ENCODE measurements around the gene GPR137. TPM values are rescaled to one million over a fixed set of nuclear protein-coding genes. Genes with fewer than 3 reads are reported as not detected.

GPR137 gene
- total and polyA plus RNA-seq, 9 of the 15 experiments (the other 6 are each of a cell fraction or from before 2014, with no cell fraction given), result 0.32 to 26.7 (median 10.7) TPM

DNA sequence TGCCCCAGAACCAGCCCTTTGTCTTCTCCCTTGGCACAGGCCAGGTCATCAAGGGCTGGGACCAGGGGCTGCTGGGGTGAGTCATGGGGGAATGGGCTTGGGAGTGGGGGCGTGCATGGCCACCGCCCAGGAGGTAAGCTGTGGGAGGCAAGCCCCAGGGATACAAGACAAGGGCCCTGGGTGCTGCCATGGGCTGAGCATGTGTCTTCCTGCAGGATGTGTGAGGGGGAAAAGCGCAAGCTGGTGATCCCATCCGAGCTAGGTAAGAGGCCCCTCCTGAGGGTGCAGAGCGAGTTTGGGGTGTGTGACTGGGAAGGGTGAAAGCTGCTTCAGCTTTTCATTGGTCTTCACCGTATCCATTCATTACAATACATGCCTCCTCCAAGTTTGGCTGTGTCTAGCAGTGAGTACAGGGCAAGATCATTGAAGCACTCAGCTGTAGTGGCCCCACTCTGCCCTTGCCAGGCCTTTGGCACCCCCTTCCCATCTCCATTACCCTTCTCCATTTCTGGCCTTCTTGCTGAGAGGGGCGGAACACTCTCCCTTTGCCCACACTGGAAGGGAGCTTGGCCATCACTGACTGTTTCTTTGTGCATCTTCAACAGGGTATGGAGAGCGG, 42.3 kb upstream of the GPR137 start:
- Histone ChIP-seq H3K9me1 (ENCODE audit: control insufficient read depth, insufficient read depth, low read length) (no peaks in the 10 kb centered on the region), H3K9ac (ENCODE audit: insufficient read depth in 1 of 2, low read depth in 2 of 2, low read length in 2 of 2) (peak overlapping the region; percentile 91 to 97), H3K79me2 (ENCODE audit: control insufficient read depth, insufficient read depth, low read length) (peaks cover 60% of the 10 kb centered on the region), H3K27me3 (ENCODE audit: control insufficient read depth in 2 of 2, insufficient read depth in 2 of 2, low read length in 2 of 2) (no peaks in the 10 kb centered on the region), H4K20me1 (replicated peaks; ENCODE audit: control insufficient read depth, insufficient read depth, low read length) (0 out of 2 replicates have a peak, but pooled peaks cover 3% of the 10 kb centered on the region), H3K4me2 (ENCODE audit: insufficient read depth, low read length) (peak overlapping the region; percentile 92), H2AFZ (ENCODE audit: low read depth, low read length) (no peak overlapping the region), H3K4me3 (peak overlapping the region; percentile 99; the same call in 1 of the 2 replicates), H3K4me1 (replicated peaks in 1 of 2; ENCODE audit: control insufficient read depth in 2 of 2, insufficient read depth in 2 of 2, low read length in 2 of 2) (peaks cover 34 to 79% of the 10 kb centered on the region in 2 experiments), H3K27ac (ENCODE audit: extremely low read depth, low read depth, low read length) (peak overlapping the region; percentile 95), H3K9me3 (replicated peaks; ENCODE audit: control insufficient read depth, insufficient read depth, low read depth, low read length) (no peaks in the 10 kb centered on the region), H3K36me3 (ENCODE audit: control insufficient read depth, insufficient read depth, low read length) (peaks cover 57% of the 10 kb centered on the region)
- WGBS (ENCODE audit: insufficient coverage, low coverage, missing lambda C conversion rate), result 67% methylated on average over 8 of the region's 8 CpGs
- POLR2A ChIA-PET, result interaction anchor here (0.7 to 7.8 kb wide), 13 partner anchors 8 to 135 kb away, joined by 3 to 58 read pairs (median 3); partner anchors contain the start of genes NUDT22, PLCB3 and TRPT1
- no TSS peak for BruUV-seq (replicated peaks)
- intact Hi-C loops (cut with micrococcal nuclease), result loop anchor here (10.0 kb wide), 1 partner anchor 61 kb away; the partner anchor contains the start of genes CATSPERZ and ESRRA
- CTCF ChIA-PET (ENCODE audit: low intra/inter-chr PET ratio), result no interaction called here
- in situ Hi-C loops (cut with MboI), result no loop called here
- FAIRE-seq (no peak), DNase-seq (ENCODE audit: extremely low read depth in 1 of 4, low spot score in 3 of 4) (peak in 1 of 4 experiments; percentile 51), ATAC-seq (no peak)
- TF ChIP-seq, protein P1, sequence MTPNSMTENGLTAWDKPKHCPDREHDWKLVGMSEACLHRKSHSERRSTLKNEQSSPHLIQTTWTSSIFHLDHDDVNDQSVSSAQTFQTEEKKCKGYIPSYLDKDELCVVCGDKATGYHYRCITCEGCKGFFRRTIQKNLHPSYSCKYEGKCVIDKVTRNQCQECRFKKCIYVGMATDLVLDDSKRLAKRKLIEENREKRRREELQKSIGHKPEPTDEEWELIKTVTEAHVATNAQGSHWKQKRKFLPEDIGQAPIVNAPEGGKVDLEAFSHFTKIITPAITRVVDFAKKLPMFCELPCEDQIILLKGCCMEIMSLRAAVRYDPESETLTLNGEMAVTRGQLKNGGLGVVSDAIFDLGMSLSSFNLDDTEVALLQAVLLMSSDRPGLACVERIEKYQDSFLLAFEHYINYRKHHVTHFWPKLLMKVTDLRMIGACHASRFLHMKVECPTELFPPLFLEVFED (CRISPR knock-in tag; conservative IDR thresholded peaks at IDR 0.05), result no peak
- TF ChIP-seq EGR1 (conservative IDR thresholded peaks at IDR 0.05) (peak; percentile 76), FOXM1 (IDR thresholded peaks at IDR 0.05; ENCODE audit: low read depth) (no peak), FOXM1 (CRISPR knock-in tag; IDR thresholded peaks at IDR 0.05; ENCODE audit: low read depth) (no peak), SMAD1 (IDR thresholded peaks at IDR 0.05; ENCODE audit: low read depth, low read length, partially characterized antibody) (no peak), POLR2A (conservative IDR thresholded peaks at IDR 0.05) (peak; percentile 63), ZEB2 (IDR thresholded peaks at IDR 0.05) (no peak), ZNF140 (CRISPR knock-in tag; IDR thresholded peaks at IDR 0.05) (no peak), ZBTB7A (IDR thresholded peaks at IDR 0.05; ENCODE audit: borderline replicate concordance, control insufficient read depth, low read depth, low read length) (peak; percentile 57; the same call in 1 of the 2 replicates), MYNN (IDR thresholded peaks at IDR 0.05) (peak; percentile 40; the same call in 1 of the 2 replicates), MYNN (CRISPR knock-in tag; IDR thresholded peaks at IDR 0.05) (no peak), SUPT5H (IDR thresholded peaks at IDR 0.05) (peak; percentile 51), POLR2B (IDR thresholded peaks at IDR 0.05; ENCODE audit: low read depth, partially characterized antibody) (peak; percentile 55)
- TF ChIP-seq, protein P2, sequence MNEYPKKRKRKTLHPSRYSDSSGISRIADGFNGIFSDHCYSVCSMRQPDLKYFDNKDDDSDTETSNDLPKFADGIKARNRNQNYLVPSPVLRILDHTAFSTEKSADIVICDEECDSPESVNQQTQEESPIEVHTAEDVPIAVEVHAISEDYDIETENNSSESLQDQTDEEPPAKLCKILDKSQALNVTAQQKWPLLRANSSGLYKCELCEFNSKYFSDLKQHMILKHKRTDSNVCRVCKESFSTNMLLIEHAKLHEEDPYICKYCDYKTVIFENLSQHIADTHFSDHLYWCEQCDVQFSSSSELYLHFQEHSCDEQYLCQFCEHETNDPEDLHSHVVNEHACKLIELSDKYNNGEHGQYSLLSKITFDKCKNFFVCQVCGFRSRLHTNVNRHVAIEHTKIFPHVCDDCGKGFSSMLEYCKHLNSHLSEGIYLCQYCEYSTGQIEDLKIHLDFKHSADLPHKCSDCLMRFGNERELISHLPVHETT (CRISPR knock-in tag; conservative IDR thresholded peaks at IDR 0.05 in 1 of 2, IDR thresholded peaks at IDR 0.05 in 1 of 2), result 0 out of 4 replicates have a peak, but pooled peaks of 1 of the 2 experiments have one; percentile 31
- TF ChIP-seq, protein P3, sequence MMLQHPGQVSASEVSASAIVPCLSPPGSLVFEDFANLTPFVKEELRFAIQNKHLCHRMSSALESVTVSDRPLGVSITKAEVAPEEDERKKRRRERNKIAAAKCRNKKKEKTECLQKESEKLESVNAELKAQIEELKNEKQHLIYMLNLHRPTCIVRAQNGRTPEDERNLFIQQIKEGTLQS (IDR thresholded peaks at IDR 0.05), result peak; percentile 40; the same call in 1 of the 2 replicates
- TF ChIP-seq, protein P3 (CRISPR knock-in tag; conservative IDR thresholded peaks at IDR 0.05), result no peak
- TF ChIP-seq, protein P4, sequence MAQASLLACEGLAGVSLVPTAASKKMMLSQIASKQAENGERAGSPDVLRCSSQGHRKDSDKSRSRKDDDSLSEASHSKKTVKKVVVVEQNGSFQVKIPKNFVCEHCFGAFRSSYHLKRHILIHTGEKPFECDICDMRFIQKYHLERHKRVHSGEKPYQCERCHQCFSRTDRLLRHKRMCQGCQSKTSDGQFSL (CRISPR knock-in tag; IDR thresholded peaks at IDR 0.05), result 0 out of 2 replicates have a peak, but pooled peaks have one; percentile 12
- TF ChIP-seq, protein P4 (tag; IDR thresholded peaks at IDR 0.05), result no peak
